HCT116 (cell line): Measurements from ENCODE around the gene SYNJ2. TPM values are rescaled to one million over a fixed set of nuclear protein-coding genes. Genes with fewer than 3 reads are reported as not detected.
A peak's percentile ranks its signal among the peaks of the same experiment; 100 is the strongest.

Experiments
- ATAC-seq: fragments of 200-7000 bp; cut with Tn5 transposase; 2 replicates; pipeline ENCODE4 v1.9.1; 2020; ENCODE audit warnings: mild to moderate bottlenecking, moderate library complexity
- BruUV-seq: library from RNA; stranded (reverse); fragments of 400-500 nt; replicated peaks from 2 replicates; lab custom pipeline; 2021; lab: Mats Ljungman, UMichigan
- CTCF ChIA-PET: fragments of 300-600 bp; sonication (Branson Sonifier 250); formaldehyde crosslinking; loops from one replicate; lab custom pipeline; 2021; ENCODE audit warnings: antibody characterized with exemption; lab: Charles Lee
- POLR2A ChIA-PET: fragments of 300-600, 350-600 bp; sonication (Branson Sonifier 250); formaldehyde crosslinking; loops from one replicate; lab custom pipeline; 2021; ENCODE audit warnings: antibody characterized with exemption; lab: Charles Lee
- RAD21 ChIA-PET, 2 experiments: fragments of 300-600 bp; sonication (Branson Sonifier 250); formaldehyde crosslinking; loops; one replicate each; lab custom pipeline; 2023; ENCODE audit warnings: low total read pairs in 2 of 2; ENCODE audit not compliant: uncharacterized antibody in 2 of 2, unreplicated experiment in 2 of 2, low non-redundant PET in 1 of 2; lab: Charles Lee
- DNase-seq: peaks from one replicate; pipeline ENCODE4 v3.0.0-alpha.2; 2010; ENCODE audit warnings: low read depth, low spot score
- H2AFZ ChIP-seq: fragments of 200-600 bp; shearing (Covaris generic), sonication (generic); 2 replicates; pipeline ENCODE4 v1.6.1; 2017; ENCODE audit warnings: low read depth, mixed run types, mixed read lengths, antibody characterized with exemption, low read length; ENCODE audit not compliant: poor library complexity, severe bottlenecking
- H3K27ac ChIP-seq: 2 replicates; pipeline ENCODE4 v1.5.1; 2012; ENCODE audit warnings: low read depth, low read length
- H3K27me3 ChIP-seq: fragments of 200-600 bp; sonication (generic); 2 replicates; pipeline ENCODE4 v1.6.1; 2016; ENCODE audit warnings: mixed run types, low read length, mixed read lengths; ENCODE audit not compliant: insufficient read depth
- H3K36me3 ChIP-seq, 2 experiments: fragments of 200-500 bp in 1 of 2; fragments of 200-600 bp in 1 of 2; sonication (Bioruptor generic) in 1 of 2; sonication (generic) in 1 of 2; 2 replicates each; pipeline versions ENCODE4 v1.5.1 to v1.6.1; 2014 to 2016; ENCODE audit warnings: low read length in 2 of 2, inconsistent platforms in 1 of 2, mixed read lengths in 1 of 2, mixed run types in 1 of 2; ENCODE audit not compliant: insufficient read depth in 2 of 2, control insufficient read depth in 1 of 2
- H3K4me1 ChIP-seq, 2 experiments: fragments of 200-600 bp in 1 of 2; sonication (generic) in 1 of 2; 2 replicates each; pipeline versions ENCODE4 v1.5.1 to v1.6.1; 2012 to 2017; ENCODE audit warnings: low read length in 2 of 2, inconsistent platforms in 1 of 2, mild to moderate bottlenecking in 1 of 2, mixed read lengths in 1 of 2, mixed run types in 1 of 2, moderate library complexity in 1 of 2; ENCODE audit not compliant: insufficient read depth in 2 of 2, control insufficient read depth in 1 of 2
- H3K4me2 ChIP-seq: fragments of 200-600 bp; sonication (generic); 2 replicates; pipeline ENCODE4 v1.6.1; 2017; ENCODE audit warnings: mixed run types, low read length, mixed read lengths
- H3K4me3 ChIP-seq, 2 experiments: fragments of 200-600 bp in 1 of 2; sonication (generic) in 1 of 2; replicated peaks in 1 of 2; 2 replicates each; pipeline ENCODE4 v1.5.1; 2011 to 2016; ENCODE audit warnings: low read length in 2 of 2, control low read depth in 1 of 2, low read depth in 1 of 2, mild to moderate bottlenecking in 1 of 2, mixed read lengths in 1 of 2, mixed run types in 1 of 2
- H3K79me2 ChIP-seq: fragments of 200-600 bp; sonication (generic); 2 replicates; pipeline ENCODE4 v1.6.1; 2017; ENCODE audit warnings: mild to moderate bottlenecking, mixed run types, low read length, moderate library complexity, mixed read lengths; ENCODE audit not compliant: insufficient read depth
- H3K9ac ChIP-seq: fragments of 200-600 bp; sonication (generic); 2 replicates; pipeline ENCODE4 v1.6.1; 2016; ENCODE audit warnings: low read length, mixed read lengths
- H3K9me2 ChIP-seq: fragments of 200-600 bp; sonication (generic), shearing (Covaris generic); 2 replicates; pipeline ENCODE4 v1.6.1; 2017; ENCODE audit warnings: mixed run types, mild to moderate bottlenecking, moderate library complexity; ENCODE audit not compliant: insufficient read depth
- H3K9me3 ChIP-seq, 2 experiments: fragments of 200-500 bp in 1 of 2; fragments of 200-600 bp in 1 of 2; sonication (Bioruptor generic) in 1 of 2; sonication (generic) in 1 of 2; 2 replicates each; pipeline ENCODE4 v1.6.1; 2014 to 2017; ENCODE audit warnings: low read length in 2 of 2, mixed read lengths in 2 of 2, inconsistent platforms in 1 of 2, low read depth in 1 of 2, mild to moderate bottlenecking in 1 of 2, mixed run types in 1 of 2, moderate library complexity in 1 of 2; ENCODE audit not compliant: control insufficient read depth in 1 of 2, insufficient read depth in 1 of 2
- H4K20me1 ChIP-seq: fragments of 200-600 bp; sonication (generic), shearing (Covaris generic); 2 replicates; pipeline ENCODE4 v1.6.1; 2017; ENCODE audit warnings: mixed run types, mild to moderate bottlenecking, moderate library complexity; ENCODE audit not compliant: insufficient read depth
- ATF3 ChIP-seq: IDR thresholded peaks from 2 replicates; pipeline ENCODE4 v1.6.1; 2012
- EZH2 ChIP-seq: fragments of 200-600 bp; sonication (generic); IDR thresholded peaks from 2 replicates; pipeline ENCODE4 v1.6.1; 2017; ENCODE audit warnings: antibody characterized with exemption, mixed run types
- EZH2phosphoT487 ChIP-seq: fragments of 200-600 bp; IDR thresholded peaks from 2 replicates; pipeline ENCODE4 v1.6.1; 2018; ENCODE audit warnings: antibody characterized with exemption, borderline replicate concordance
- POLR2AphosphoS5 ChIP-seq: IDR thresholded peaks from 2 replicates; pipeline ENCODE4 v1.6.1; 2011; ENCODE audit warnings: mild to moderate bottlenecking, low read depth, low read length, moderate library complexity
- SP1 ChIP-seq: IDR thresholded peaks from 2 replicates; pipeline ENCODE4 v1.6.1; 2012; ENCODE audit warnings: low read depth
- TCF7L2 ChIP-seq: IDR thresholded peaks from 2 replicates; pipeline ENCODE4 v1.7.0; 2011; ENCODE audit warnings: borderline replicate concordance, inconsistent platforms; ENCODE audit not compliant: insufficient read depth, insufficient read length; ENCODE audit errors: extremely low read depth
- YY1 ChIP-seq: IDR thresholded peaks from 2 replicates; pipeline ENCODE4 v1.6.1; 2011; ENCODE audit warnings: low read length, low read depth, moderate library complexity, mild to moderate bottlenecking; ENCODE audit not compliant: insufficient replicate concordance; ENCODE audit errors: extremely low read depth
- ZFX ChIP-seq: fragments of 450-650 bp; IDR thresholded peaks from 2 replicates; pipeline ENCODE4 v1.6.1; 2017
- intact Hi-C: fragments of 100-400 bp; cut with micrococcal nuclease; formaldehyde crosslinking; loops from 2 replicates; pipeline ENCODE4 v1.10.0; 2022
- total RNA-seq: library from RNA; stranded (reverse); gene quantifications from one replicate; pipeline ENCODE4 v1.2.1, GENCODE V29; 2021; ENCODE audit not compliant: unreplicated experiment
- TF ChIP-seq, protein P1 (sequence below): IDR thresholded peaks from 2 replicates; pipeline ENCODE4 v1.6.1; 2011; ENCODE audit warnings: mild to moderate bottlenecking, low read length, moderate library complexity; ENCODE audit not compliant: insufficient replicate concordance; ENCODE audit errors: extremely low read depth

Gene SYNJ2
- total RNA-seq, 1 experiment from 2014 or later: 23.9 TPM

- ChIA-PET CTCF (no interaction called here), RAD21 (no interaction called here), POLR2A (no interaction called here)
- peak overlapping the region; percentile 76 for H3K4me2 ChIP-seq
- H3K9me3 ChIP-seq: no peaks in the 10 kb centered on the region
- H3K9me2 ChIP-seq: no peaks in the 10 kb centered on the region
- H3K27me3 ChIP-seq: no peaks in the 10 kb centered on the region
- H2AFZ ChIP-seq: no peak overlapping the region
- BruUV-seq: no TSS peak
- TF ChIP-seq SP1: no peak
- no peak for TF ChIP-seq EZH2phosphoT487
- TF ChIP-seq, protein P1, sequence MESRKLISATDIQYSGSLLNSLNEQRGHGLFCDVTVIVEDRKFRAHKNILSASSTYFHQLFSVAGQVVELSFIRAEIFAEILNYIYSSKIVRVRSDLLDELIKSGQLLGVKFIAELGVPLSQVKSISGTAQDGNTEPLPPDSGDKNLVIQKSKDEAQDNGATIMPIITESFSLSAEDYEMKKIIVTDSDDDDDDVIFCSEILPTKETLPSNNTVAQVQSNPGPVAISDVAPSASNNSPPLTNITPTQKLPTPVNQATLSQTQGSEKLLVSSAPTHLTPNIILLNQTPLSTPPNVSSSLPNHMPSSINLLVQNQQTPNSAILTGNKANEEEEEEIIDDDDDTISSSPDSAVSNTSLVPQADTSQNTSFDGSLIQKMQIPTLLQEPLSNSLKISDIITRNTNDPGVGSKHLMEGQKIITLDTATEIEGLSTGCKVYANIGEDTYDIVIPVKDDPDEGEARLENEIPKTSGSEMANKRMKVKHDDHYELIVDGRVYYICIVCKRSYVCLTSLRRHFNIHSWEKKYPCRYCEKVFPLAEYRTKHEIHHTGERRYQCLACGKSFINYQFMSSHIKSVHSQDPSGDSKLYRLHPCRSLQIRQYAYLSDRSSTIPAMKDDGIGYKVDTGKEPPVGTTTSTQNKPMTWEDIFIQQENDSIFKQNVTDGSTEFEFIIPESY: no peak
- no peak for TF ChIP-seq POLR2AphosphoS5
- no peak for TF ChIP-seq ATF3
- TF ChIP-seq EZH2: no peak
- TF ChIP-seq TCF7L2: no peak
- TF ChIP-seq YY1: no peak
- TF ChIP-seq ZFX: no peak
- TF ChIP-seq, all 23 proteins: peak for 0
- ATAC-seq: no peak
- Histone ChIP-seq H3K36me3 (no peaks in the 10 kb centered on the region), H3K9ac (peak overlapping the region; percentile 89; the same call in 1 of the 2 replicates), H4K20me1 (no peaks in the 10 kb centered on the region), H3K4me3 (peak overlapping the region; percentile 63 to 76; a peak in 2 of 4 replicates), H3K4me1 (peaks cover 6 to 37% of the 10 kb centered on the region in 2 experiments; a peak in 3 of 4 replicates), H3K27ac (peak overlapping the region; percentile 55; the same call in 1 of the 2 replicates), H3K79me2 (peaks cover 35% of the 10 kb centered on the region)
- no peak for DNase-seq
- intact Hi-C loops: loop anchor here (1.0 to 5.0 kb wide), 2 partner anchors 92 to 218 kb away; no protein-coding TSS in a partner anchor
Measured at GRCh38 chr6:157980288-157981131, 1.2 kb upstream of the SYNJ2 start.
